ENCODE data around the gene RC3H1.
A peak's percentile ranks its signal among the peaks of the same experiment; 100 is the strongest.
"Not testable (repeated sequence)": the region's sequence is repeated elsewhere in the genome, so short reads cannot be mapped to it uniquely, and the experiment has no call there.

The RC3H1 gene

DNA sequence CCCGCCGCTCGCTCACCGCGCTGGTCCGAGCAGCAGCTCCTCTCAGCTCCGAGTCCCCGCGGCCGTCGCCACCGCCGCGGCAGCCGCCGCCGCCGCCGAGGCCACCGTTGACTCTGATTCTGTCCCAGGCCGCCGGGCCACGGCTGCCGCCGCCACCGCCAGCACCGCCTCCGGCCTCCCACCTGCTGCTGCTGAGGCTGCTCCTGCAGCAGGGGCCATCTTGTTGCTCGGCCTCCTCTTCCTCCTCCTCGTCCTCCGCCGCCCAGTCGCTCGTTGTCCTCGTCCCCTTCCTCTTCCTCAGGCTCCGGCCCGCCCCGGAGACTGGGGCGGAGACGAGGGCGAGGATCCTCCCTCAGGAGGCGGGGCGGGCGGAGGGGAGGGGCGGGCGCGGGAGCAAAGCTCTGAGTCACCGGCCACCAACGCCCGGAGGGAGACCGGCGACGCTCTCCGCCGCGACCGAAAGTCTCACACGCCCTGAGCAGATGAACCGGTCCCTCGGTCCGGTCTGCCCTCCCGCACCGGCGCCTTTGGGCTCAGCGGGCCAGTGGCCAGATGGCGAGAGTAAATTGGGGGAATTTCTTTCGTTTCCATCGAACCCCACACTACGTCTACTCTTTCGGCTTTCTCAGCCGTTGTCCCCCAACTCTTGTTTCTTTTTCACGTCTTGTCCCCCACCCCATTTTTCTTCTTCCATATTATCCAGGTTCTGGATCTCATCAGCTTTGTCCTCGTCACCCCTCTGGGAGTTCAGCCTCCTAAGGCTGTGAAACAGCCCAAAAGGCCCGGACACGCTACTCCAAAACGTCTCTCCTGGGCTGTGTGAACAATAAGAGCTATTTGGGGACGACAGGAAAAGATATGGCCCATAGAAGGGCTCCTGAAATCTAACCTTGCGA, at the start of gene RC3H1:
TSS of gene RC3H1 (minus strand) at position 278 of the 896 bp plus-strand sequence. CDS start 29,372 bp downstream, outside the sequence.
- peaks cover 8% of the 10 kb centered on the region for H3K36me3 ChIP-seq (ENCODE audit: insufficient read depth, low read length)
- H3K4me1 ChIP-seq (ENCODE audit: insufficient read depth, low read length) = peaks cover 35% of the 10 kb centered on the region
- peak within 1 kb of the TSS; percentile 96 for H2AFZ ChIP-seq (ENCODE audit: low read depth, low read length)
- no peaks in the 10 kb centered on the region for H3K9me3 ChIP-seq (ENCODE audit: low read length)
- peak within 1 kb of the TSS; percentile 96 for H3K4me3 ChIP-seq (ENCODE audit: low read length)
- H3K27me3 ChIP-seq (ENCODE audit: insufficient read depth, low read length) = no peaks in the 10 kb centered on the region

DNA sequence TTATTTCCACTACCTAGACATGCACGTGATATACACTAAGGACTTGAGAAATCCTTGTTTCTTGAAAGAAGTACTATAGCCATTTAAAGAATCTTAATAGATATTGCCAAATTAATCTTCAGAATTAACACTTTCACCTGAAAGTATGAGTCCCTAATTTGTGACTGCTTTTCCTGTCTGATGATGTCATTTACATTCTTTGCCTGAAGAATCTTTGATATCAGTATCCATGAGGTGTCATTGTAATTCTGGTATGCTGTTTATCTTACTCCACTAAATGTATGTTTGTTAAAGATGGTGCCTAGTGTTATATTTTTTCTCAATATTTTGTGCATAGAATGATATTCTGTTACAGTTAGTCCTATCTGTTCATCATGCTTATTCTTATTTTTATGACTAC, 48.5 kb upstream of the RC3H1 start:
- Histone ChIP-seq H2AFZ (ENCODE audit: low read depth, low read length) (no peak overlapping the region), H3K36me3 (ENCODE audit: insufficient read depth, low read length) (no peaks in the 10 kb centered on the region), H3K4me3 (ENCODE audit: low read length) (no peak overlapping the region), H3K4me1 (ENCODE audit: insufficient read depth, low read length) (peaks cover 5% of the 10 kb centered on the region), H3K27me3 (ENCODE audit: insufficient read depth, low read length) (no peaks in the 10 kb centered on the region), H3K9me3 (ENCODE audit: low read length) (no peaks in the 10 kb centered on the region)

DNA sequence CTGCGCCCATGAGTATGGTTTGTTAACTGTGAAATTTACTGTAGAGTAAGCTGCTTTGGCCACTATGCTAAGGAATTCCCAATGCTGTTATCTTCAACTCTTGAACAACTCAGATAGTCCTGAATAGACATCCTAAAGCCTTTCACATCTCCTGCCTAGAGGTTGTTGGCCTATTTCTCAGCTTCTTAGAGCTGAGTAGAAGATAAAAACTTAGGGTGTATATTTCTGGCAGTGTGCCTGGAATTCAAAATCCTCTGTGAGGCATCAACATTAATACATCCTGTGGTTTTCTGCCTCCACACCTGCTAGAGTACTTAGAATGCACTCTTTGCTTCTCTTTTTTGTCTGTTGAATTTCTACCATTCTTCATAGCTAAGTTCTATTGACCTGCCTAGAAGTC, 45.8 kb upstream of the RC3H1 start:
- H3K27me3 ChIP-seq (ENCODE audit: insufficient read depth, low read length) = no peaks in the 10 kb centered on the region
- H2AFZ ChIP-seq (ENCODE audit: low read depth, low read length) = no peak overlapping the region
- H3K36me3 ChIP-seq (ENCODE audit: insufficient read depth, low read length) = no peaks in the 10 kb centered on the region
- H3K4me3 ChIP-seq (ENCODE audit: low read length) = no peak overlapping the region
- peaks cover 5% of the 10 kb centered on the region for H3K4me1 ChIP-seq (ENCODE audit: insufficient read depth, low read length)
- H3K9me3 ChIP-seq (ENCODE audit: low read length) = no peaks in the 10 kb centered on the region

DNA sequence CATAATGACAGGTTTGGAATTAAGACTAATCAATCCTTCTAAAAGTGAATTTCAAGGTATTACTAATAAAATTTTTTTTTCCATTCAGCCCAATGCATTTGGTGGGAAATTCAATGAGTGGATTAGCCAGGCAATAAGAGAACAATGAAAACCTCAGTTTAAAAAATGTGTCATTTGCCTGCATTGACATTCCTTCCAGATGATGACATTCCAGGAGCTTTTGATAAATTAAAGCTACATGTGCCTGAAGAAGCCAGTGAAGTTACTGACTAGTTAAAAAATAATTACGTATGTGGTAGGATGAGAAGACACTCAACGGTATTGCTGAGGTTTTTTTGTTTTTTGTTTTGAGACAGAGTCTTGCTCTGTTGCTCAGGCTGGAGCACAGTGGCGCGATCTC, 37.9 kb upstream of the RC3H1 start:
- Histone ChIP-seq H2AFZ (ENCODE audit: low read depth, low read length) (no peak overlapping the region), H3K4me1 (ENCODE audit: insufficient read depth, low read length) (no peaks in the 10 kb centered on the region), H3K9me3 (ENCODE audit: low read length) (no peaks in the 10 kb centered on the region), H3K27me3 (ENCODE audit: insufficient read depth, low read length) (no peaks in the 10 kb centered on the region), H3K4me3 (ENCODE audit: low read length) (no peak overlapping the region), H3K36me3 (ENCODE audit: insufficient read depth, low read length) (no peaks in the 10 kb centered on the region)

GRCh38 chr1:174058624-174059023, 36.5 kb upstream of the RC3H1 start:
- no peaks in the 10 kb centered on the region for H3K36me3 ChIP-seq (ENCODE audit: insufficient read depth, low read length)
- no peak overlapping the region for H3K4me3 ChIP-seq (ENCODE audit: low read length)
- H3K4me1 ChIP-seq (ENCODE audit: insufficient read depth, low read length) = no peaks in the 10 kb centered on the region
- H3K27me3 ChIP-seq (ENCODE audit: insufficient read depth, low read length) = no peaks in the 10 kb centered on the region
- H2AFZ ChIP-seq (ENCODE audit: low read depth, low read length) = no peak overlapping the region
- no peaks in the 10 kb centered on the region for H3K9me3 ChIP-seq (ENCODE audit: low read length)

DNA sequence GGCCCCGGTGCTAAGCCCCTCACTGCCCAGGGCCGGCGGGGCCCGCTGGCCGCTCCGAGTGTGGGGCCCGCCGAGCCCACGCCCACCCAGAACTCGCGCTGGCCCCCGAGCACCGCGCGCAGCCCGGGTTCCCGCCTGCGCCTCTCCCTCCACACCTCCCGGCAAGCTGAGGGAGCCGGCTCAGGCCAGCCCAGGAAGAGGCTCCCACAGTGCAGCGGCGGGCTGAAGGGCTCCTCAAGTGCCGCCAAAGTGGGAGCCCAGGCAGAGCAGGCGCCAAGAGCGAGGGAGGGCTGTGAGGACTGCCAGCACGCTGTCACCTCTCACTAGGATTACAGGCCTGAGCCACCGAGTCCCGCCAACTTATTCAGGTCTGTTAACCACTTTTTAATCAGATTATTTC, 34.5 kb upstream of the RC3H1 start:
- H3K4me3 ChIP-seq (ENCODE audit: low read length); H3K36me3 ChIP-seq (ENCODE audit: insufficient read depth, low read length); H3K9me3 ChIP-seq (ENCODE audit: low read length); H3K4me1 ChIP-seq (ENCODE audit: insufficient read depth, low read length); H2AFZ ChIP-seq (ENCODE audit: low read depth, low read length); H3K27me3 ChIP-seq (ENCODE audit: insufficient read depth, low read length): not testable (repeated sequence)

DNA sequence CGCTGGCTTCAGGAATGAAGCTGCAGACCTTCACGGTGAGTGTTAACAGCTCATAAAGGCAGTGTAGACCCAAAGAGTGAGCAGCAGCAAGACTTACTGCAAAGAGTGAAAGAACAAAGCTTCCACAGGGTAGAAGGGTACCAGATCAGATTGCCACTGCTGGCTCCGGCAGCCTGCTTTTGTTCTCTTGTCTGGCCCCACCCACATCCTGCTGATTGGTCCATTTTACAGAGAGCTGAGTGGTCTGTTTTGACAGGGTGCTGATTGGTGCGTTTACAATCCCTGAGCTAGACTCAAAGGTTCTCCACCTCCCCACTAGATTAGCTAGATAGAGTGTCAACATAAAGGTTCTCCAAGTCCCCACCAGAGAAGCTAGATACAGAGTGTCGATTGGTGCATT, 33.6 kb upstream of the RC3H1 start:
- H3K4me3 ChIP-seq (ENCODE audit: low read length); H3K36me3 ChIP-seq (ENCODE audit: insufficient read depth, low read length); H3K4me1 ChIP-seq (ENCODE audit: insufficient read depth, low read length); H3K9me3 ChIP-seq (ENCODE audit: low read length); H3K27me3 ChIP-seq (ENCODE audit: insufficient read depth, low read length); H2AFZ ChIP-seq (ENCODE audit: low read depth, low read length): not testable (repeated sequence)

DNA sequence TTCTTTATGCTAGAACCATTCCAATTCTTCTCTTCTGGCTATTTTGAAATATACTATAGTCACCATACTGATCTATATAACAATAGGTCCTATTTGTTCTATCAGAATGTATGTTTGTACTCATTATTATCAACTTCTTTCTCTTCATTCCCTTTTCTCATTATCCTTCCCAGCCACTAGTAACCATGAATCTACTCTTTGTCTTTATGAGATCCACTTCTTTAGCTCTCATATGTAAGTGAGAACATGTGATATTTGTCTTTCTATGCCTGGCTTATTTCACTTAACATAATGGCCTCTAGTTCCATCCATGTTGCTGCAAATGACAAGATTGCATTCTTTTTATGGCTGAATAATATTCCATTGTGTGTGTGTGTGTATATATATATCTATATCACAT, 31.7 kb upstream of the RC3H1 start:
- Histone ChIP-seq H3K36me3 (ENCODE audit: insufficient read depth, low read length) (no peaks in the 10 kb centered on the region), H3K27me3 (ENCODE audit: insufficient read depth, low read length) (no peaks in the 10 kb centered on the region), H3K4me3 (ENCODE audit: low read length) (no peak overlapping the region), H3K4me1 (ENCODE audit: insufficient read depth, low read length) (peaks cover 5% of the 10 kb centered on the region), H2AFZ (ENCODE audit: low read depth, low read length) (no peak overlapping the region), H3K9me3 (ENCODE audit: low read length) (no peaks in the 10 kb centered on the region)

DNA sequence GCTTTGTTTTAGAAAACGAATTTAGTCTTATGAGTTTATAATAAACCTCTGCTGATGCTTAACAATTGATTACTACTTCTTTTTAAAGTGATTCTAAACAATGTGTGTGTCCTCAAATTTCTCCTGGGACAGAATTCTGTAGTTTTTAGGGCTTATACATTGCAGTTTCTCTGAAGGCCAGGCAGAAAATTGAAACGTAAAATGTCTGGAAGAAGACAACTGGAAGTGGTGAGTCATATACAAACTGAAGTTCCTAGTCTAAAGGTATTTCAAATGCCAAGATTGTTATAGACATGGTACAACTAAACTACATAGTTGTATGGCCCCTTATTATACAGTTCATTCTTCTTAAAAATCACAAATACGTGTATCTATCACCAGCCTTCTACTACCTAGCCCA, 30.5 kb upstream of the RC3H1 start:
- H3K4me3 ChIP-seq (ENCODE audit: low read length) = no peak overlapping the region
- no peak overlapping the region for H2AFZ ChIP-seq (ENCODE audit: low read depth, low read length)
- peaks cover 2% of the 10 kb centered on the region for H3K9me3 ChIP-seq (ENCODE audit: low read length)
- H3K4me1 ChIP-seq (ENCODE audit: insufficient read depth, low read length) = peaks cover 5% of the 10 kb centered on the region
- no peaks in the 10 kb centered on the region for H3K36me3 ChIP-seq (ENCODE audit: insufficient read depth, low read length)
- no peaks in the 10 kb centered on the region for H3K27me3 ChIP-seq (ENCODE audit: insufficient read depth, low read length)

- peaks cover 5% of the 10 kb centered on the region for H3K4me1 ChIP-seq (ENCODE audit: insufficient read depth, low read length)
- H3K4me3 ChIP-seq (ENCODE audit: low read length) = no peak overlapping the region
Measured at GRCh38 chr1:174051956-174052355, 29.8 kb upstream of the RC3H1 start.

DNA sequence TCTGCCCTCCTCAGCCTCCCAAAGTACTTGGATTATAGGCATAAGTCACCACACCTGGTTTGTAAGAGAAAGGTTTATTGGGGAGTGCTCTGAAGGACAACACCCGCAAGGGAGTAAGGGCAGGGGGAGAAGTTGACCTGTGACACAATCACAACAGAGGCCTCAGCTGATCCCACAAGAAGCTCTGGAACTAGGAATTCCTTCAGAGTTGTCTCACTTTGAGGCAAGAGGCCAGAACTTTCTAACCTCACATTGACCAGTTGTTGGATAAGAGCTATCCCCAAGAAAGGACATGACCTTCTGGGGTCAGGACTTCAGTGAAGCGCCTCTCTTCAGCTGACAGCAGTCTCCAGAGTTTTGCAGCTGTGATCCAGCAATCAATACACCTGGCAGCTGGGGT, 27.4 kb upstream of the RC3H1 start:
- H3K36me3 ChIP-seq (ENCODE audit: insufficient read depth, low read length) = no peaks in the 10 kb centered on the region
- H3K27me3 ChIP-seq (ENCODE audit: insufficient read depth, low read length) = no peaks in the 10 kb centered on the region
- no peak overlapping the region for H3K4me3 ChIP-seq (ENCODE audit: low read length)
- peaks cover 5% of the 10 kb centered on the region for H3K4me1 ChIP-seq (ENCODE audit: insufficient read depth, low read length)
- H3K9me3 ChIP-seq (ENCODE audit: low read length) = peaks cover 2% of the 10 kb centered on the region
- H2AFZ ChIP-seq (ENCODE audit: low read depth, low read length) = no peak overlapping the region

More at GRCh38 chr1:174051956-174052355, 29.8 kb upstream of the RC3H1 start:
- H3K36me3 ChIP-seq (ENCODE audit: insufficient read depth, low read length) = no peaks in the 10 kb centered on the region
- peaks cover 2% of the 10 kb centered on the region for H3K9me3 ChIP-seq (ENCODE audit: low read length)
- H2AFZ ChIP-seq (ENCODE audit: low read depth, low read length) = no peak overlapping the region
- H3K27me3 ChIP-seq (ENCODE audit: insufficient read depth, low read length) = no peaks in the 10 kb centered on the region

DNA sequence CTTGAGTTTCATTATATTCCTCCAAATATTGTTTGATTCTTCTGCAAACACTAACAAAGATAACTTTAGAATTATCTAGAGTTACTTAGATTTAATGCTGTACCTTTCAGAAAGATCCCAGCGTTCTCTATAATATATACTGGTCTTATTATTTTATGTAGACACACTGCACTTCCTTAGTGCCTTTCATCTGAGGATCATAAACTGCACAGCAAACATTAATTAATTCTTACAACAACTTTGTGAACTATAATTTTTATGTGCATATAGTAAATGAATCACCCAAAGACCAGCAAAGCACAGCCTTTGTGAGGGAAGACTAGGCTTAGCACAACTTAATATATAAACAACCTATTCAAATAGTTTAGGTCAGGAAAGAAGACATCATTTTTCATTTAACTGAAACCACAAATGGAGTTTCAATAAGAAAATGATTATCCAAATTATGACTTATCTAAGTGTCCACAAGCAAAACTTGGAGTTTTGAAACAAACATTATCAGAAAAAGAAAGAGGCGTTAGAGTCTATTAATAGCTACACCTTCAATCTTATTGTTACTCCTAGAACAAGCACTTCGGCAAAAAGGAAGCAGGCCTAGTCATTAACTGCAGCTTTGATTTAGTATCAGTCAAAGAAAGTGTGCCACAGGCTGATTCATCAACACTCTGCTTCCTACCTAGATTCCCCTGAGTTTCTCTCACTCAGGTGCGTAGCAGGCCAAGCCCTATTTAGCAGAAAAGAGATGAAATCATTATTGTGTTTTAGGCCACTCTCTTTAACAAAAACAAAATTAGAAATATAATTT, 22.5 kb upstream of the RC3H1 start:
- no peaks in the 10 kb centered on the region for H3K4me1 ChIP-seq (ENCODE audit: insufficient read depth, low read length)
- H3K27me3 ChIP-seq (ENCODE audit: insufficient read depth, low read length) = no peaks in the 10 kb centered on the region
- no peaks in the 10 kb centered on the region for H3K36me3 ChIP-seq (ENCODE audit: insufficient read depth, low read length)
- H2AFZ ChIP-seq (ENCODE audit: low read depth, low read length) = no peak overlapping the region
- H3K4me3 ChIP-seq (ENCODE audit: low read length) = no peak overlapping the region
- H3K9me3 ChIP-seq (ENCODE audit: low read length) = peaks cover 2% of the 10 kb centered on the region

DNA sequence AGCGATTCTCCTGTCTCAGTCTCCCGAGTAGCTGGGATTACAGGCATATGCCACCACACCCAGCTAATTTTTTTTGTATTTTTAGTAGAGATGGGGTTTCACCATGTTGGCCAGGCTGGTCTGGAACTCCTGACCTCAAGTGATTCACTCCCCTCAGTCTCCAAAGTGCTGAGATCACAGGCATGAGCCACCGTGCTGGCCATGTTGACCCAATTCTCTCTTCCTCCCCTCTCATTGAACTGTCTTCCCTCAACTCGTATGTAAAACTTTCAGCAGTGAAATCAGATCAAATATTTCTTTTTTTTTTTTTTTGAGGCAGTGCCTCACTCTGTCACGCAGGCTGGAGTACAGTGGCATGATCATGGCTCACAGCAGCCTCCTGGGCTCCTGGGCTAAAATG, 20.4 kb upstream of the RC3H1 start:
- not testable (repeated sequence) for H3K4me3 ChIP-seq (ENCODE audit: low read length); H3K27me3 ChIP-seq (ENCODE audit: insufficient read depth, low read length); H3K4me1 ChIP-seq (ENCODE audit: insufficient read depth, low read length); H3K36me3 ChIP-seq (ENCODE audit: insufficient read depth, low read length); H3K9me3 ChIP-seq (ENCODE audit: low read length); H2AFZ ChIP-seq (ENCODE audit: low read depth, low read length)
